ENCODE data around the gene ERCC4. TPM values are rescaled to one million over a fixed set of nuclear protein-coding genes. Genes with fewer than 3 reads are reported as not detected.

The ERCC4 gene
- total RNA-seq, 3 donors from 2014 or later (not counting 1 experiment from before 2014, with no cell fraction given), result 7.3 to 11.9 (median 7.5) TPM

DNA sequence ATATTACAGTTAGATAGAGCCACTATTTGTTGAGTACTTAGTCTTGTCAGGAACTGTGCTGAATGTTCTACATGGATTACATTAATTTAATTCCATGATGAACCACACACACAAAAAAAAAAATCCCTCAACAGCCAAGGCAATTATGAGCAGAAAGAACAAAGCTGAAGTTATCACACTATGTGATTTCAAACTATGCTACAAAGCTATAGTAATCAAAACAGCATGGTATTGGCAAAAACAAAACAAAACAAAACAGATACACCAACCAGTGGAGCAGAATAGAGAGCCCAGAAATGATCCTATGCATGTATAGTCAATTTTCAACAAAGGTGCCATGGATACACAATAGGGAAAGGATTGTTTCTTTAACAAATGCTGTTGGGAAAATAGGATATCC, 8.1 kb upstream of the ERCC4 start:
- no peaks in the 10 kb centered on the region for H3K36me3 ChIP-seq (ENCODE audit: control insufficient read depth, insufficient read depth, low read length)
- H3K4me1 ChIP-seq (ENCODE audit: control insufficient read depth, insufficient read depth, low read length), result peaks cover under 1% of the 10 kb centered on the region
- H3K4me1 Mint-ChIP-seq, result peaks cover under 1% of the 10 kb centered on the region in 2 donors
- H3K27me3 Mint-ChIP-seq (ENCODE audit: low read depth in 2 of 2), result peaks cover 35 to 47% of the 10 kb centered on the region in 2 donors
- H3K27ac ChIP-seq (ENCODE audit: low read length), result no peak overlapping the region
- H3K9me3 ChIP-seq (ENCODE audit: control insufficient read depth, insufficient read depth, low read length), result no peaks in the 10 kb centered on the region
- peaks cover 0 to 2% of the 10 kb centered on the region in 2 donors for H3K9me3 Mint-ChIP-seq
- TF ChIP-seq, protein P1, sequence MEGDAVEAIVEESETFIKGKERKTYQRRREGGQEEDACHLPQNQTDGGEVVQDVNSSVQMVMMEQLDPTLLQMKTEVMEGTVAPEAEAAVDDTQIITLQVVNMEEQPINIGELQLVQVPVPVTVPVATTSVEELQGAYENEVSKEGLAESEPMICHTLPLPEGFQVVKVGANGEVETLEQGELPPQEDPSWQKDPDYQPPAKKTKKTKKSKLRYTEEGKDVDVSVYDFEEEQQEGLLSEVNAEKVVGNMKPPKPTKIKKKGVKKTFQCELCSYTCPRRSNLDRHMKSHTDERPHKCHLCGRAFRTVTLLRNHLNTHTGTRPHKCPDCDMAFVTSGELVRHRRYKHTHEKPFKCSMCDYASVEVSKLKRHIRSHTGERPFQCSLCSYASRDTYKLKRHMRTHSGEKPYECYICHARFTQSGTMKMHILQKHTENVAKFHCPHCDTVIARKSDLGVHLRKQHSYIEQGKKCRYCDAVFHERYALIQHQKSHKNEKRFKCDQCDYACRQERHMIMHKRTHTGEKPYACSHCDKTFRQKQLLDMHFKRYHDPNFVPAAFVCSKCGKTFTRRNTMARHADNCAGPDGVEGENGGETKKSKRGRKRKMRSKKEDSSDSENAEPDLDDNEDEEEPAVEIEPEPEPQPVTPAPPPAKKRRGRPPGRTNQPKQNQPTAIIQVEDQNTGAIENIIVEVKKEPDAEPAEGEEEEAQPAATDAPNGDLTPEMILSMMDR (IDR thresholded peaks at IDR 0.05), result no peak
- H3K27ac Mint-ChIP-seq, result no peak overlapping the region
- intact Hi-C loops (cut with micrococcal nuclease), result no loop called here
- H3K36me3 Mint-ChIP-seq, result no peaks in the 10 kb centered on the region
- H3K27me3 ChIP-seq (ENCODE audit: control insufficient read depth, insufficient read depth, low read length), result peaks cover 3% of the 10 kb centered on the region
- DNase-seq, result no peak
- ATAC-seq, result no peak
- H3K4me3 ChIP-seq (ENCODE audit: low read length), result no peak overlapping the region
- H3K4me3 Mint-ChIP-seq, result no peak overlapping the region

DNA sequence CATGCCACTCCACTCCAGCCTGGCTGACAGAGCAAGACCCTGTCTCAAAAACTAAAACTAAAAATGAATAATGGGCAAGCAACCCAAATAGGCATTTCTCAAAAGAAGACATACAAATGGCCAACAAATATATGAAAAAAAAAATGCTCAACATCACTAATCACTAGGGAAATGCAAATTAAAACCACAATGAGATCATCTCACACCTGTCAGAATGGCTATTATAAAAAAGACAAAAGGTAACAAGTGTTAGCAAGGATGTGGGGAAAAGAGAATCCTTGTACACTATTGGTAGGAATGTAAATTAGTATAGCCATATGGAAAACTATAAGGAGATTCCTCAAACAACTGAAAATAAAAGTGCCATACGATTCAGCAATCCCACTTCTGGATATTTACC, 7.1 kb upstream of the ERCC4 start:
- Mint-ChIP-seq H3K36me3 (no peaks in the 10 kb centered on the region), H3K9me3 (no peaks in the 10 kb centered on the region), H3K27me3 (ENCODE audit: low read depth in 2 of 2) (peaks cover 31 to 41% of the 10 kb centered on the region in 2 donors), H3K4me3 (no peak overlapping the region), H3K27ac (no peak overlapping the region), H3K4me1 (no peaks in the 10 kb centered on the region)
- TF ChIP-seq, protein P1 (IDR thresholded peaks at IDR 0.05), result no peak
- H3K27ac ChIP-seq (ENCODE audit: low read length), result no peak overlapping the region
- intact Hi-C loops (cut with micrococcal nuclease), result no loop called here
- no peak for DNase-seq
- no peak for ATAC-seq
- no peaks in the 10 kb centered on the region for H3K36me3 ChIP-seq (ENCODE audit: control insufficient read depth, insufficient read depth, low read length)
- peaks cover 3% of the 10 kb centered on the region for H3K27me3 ChIP-seq (ENCODE audit: control insufficient read depth, insufficient read depth, low read length)
- H3K4me1 ChIP-seq (ENCODE audit: control insufficient read depth, insufficient read depth, low read length), result no peaks in the 10 kb centered on the region
- 92% methylated on average over 1 of the region's 1 CpG for WGBS (ENCODE audit: insufficient coverage)
- H3K9me3 ChIP-seq (ENCODE audit: control insufficient read depth, insufficient read depth, low read length), result no peaks in the 10 kb centered on the region
- H3K4me3 ChIP-seq (ENCODE audit: low read length), result no peak overlapping the region

DNA sequence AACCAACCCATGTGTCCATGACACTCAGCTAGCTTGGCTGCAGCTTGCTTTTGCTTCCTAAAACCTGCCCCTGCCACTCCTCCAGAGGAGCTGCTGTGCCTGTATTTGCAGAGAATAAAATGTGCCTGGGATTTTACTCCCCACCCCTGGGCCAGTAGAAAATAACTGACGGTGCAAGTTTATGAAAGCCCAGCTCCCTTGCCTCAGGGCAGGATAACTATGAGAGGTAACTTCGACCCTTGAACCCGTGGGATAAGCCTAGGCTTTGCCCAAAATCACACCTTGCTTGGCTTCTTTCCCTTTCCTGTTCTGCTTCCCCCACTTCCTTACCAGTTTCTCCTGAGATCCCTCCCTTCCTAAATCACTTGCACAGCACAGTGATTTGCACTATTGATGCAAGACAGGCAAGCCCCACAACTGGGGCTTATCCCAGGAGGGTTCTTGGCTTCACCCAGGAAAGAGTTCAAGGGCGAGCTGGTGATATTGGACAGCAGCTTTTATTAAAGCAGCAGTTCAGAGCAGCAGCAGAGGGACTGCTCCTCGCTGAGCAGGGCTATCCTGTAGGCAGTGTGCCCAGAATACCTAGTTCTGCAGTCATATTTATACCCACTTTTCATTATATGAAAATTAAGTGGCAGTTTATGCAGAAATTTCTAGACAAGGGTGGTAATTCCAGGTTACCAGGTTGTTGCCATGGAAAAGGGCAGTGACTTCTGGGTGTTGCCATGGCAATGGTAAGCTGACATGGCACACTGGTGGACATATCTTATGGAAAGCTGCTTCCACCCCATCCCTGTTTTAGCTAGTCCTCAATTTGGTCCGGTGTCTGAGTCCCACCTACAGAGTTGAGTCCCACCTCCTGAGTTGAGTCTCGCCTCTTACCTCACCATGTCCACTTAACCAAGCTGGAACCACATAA, 6.3 kb upstream of the ERCC4 start:
- H3K27me3 Mint-ChIP-seq (ENCODE audit: low read depth in 2 of 2), result peaks cover 27 to 41% of the 10 kb centered on the region in 2 donors
- peaks cover 3% of the 10 kb centered on the region for H3K27me3 ChIP-seq (ENCODE audit: control insufficient read depth, insufficient read depth, low read length)
- no peaks in the 10 kb centered on the region for H3K9me3 Mint-ChIP-seq
- ATAC-seq (no peak), DNase-seq (no peak)
- no peak overlapping the region for H3K4me3 Mint-ChIP-seq
- no peak overlapping the region for H3K27ac Mint-ChIP-seq
- peaks cover 3 to 5% of the 10 kb centered on the region in 2 donors for H3K4me1 Mint-ChIP-seq
- H3K27ac ChIP-seq (ENCODE audit: low read length), result no peak overlapping the region
- TF ChIP-seq, protein P1 (IDR thresholded peaks at IDR 0.05), result no peak
- no peak overlapping the region for H3K4me3 ChIP-seq (ENCODE audit: low read length)
- H3K4me1 ChIP-seq (ENCODE audit: control insufficient read depth, insufficient read depth, low read length), result no peaks in the 10 kb centered on the region
- H3K9me3 ChIP-seq (ENCODE audit: control insufficient read depth, insufficient read depth, low read length), result no peaks in the 10 kb centered on the region
- WGBS (ENCODE audit: insufficient coverage), result 90% methylated on average over 7 of the region's 7 CpGs
- intact Hi-C loops (cut with micrococcal nuclease), result no loop called here
- H3K36me3 ChIP-seq (ENCODE audit: control insufficient read depth, insufficient read depth, low read length), result no peaks in the 10 kb centered on the region
- H3K36me3 Mint-ChIP-seq, result no peaks in the 10 kb centered on the region
